ENCODE results near the gene ZC3H10. TPM values are rescaled to one million over a fixed set of nuclear protein-coding genes. Genes with fewer than 3 reads are reported as not detected.
A peak's percentile ranks its signal among the peaks of the same experiment; 100 is the strongest.

Gene ZC3H10
- total RNA-seq, 3 donors from 2014 or later = 3.6 to 4.8 (median 4.7) TPM

DNA sequence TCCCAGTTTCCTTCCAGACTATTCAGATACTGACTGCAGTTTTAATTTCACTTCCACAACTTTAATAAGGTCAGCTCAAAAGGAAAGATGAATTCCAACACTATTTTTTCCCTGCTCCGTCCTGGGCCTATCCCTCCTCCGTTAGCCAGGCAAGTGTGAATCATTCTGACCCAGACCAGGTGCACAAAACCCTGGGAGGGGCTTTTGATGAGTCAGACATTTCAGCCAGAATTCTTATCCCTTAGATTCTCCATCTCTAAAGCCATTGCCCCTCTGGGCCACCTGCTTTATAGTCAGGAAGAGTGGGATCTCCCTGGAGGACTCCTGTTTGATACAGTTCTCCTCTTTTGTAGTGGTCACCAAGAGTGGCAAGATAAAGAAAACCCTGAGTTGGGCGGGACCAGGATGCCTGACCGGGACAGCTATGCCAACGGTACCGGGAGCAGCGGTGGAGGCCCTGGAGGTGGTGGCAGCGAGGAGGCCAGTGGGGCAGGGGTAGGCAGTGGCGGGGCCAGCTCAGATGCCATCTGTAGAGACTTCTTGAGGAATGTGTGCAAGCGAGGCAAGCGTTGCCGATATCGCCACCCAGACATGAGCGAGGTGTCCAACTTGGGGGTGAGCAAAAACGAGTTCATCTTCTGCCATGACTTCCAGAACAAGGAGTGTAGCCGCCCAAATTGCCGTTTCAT is 2.2 kb downstream of the ZC3H10 start:
- no peaks in the 10 kb centered on the region for H3K36me3 ChIP-seq
- H3K4me3 ChIP-seq = no peak overlapping the region
- peak overlapping the region; percentile 96 to 98 for H3K27ac ChIP-seq
- DNase-seq (ENCODE audit: low spot score in 2 of 2) = no peak
- H3K9me3 ChIP-seq = no peaks in the 10 kb centered on the region
- intact Hi-C loops (cut with DNase I; ENCODE audit: low total_unique reads) = loop anchor here (5.0 kb wide), 1 partner anchor 37 kb away; the partner anchor contains the start of gene MYL6
- peaks cover 5 to 8% of the 10 kb centered on the region in 2 donors for H3K4me1 ChIP-seq
- no peaks in the 10 kb centered on the region for H3K27me3 ChIP-seq
- TF ChIP-seq CTCF (IDR thresholded peaks at IDR 0.05) = no peak
- TF ChIP-seq POLR2AphosphoS5 (IDR thresholded peaks at IDR 0.05) = no peak
- TF ChIP-seq POLR2A (IDR thresholded peaks at IDR 0.05) = no peak

- TF ChIP-seq POLR2AphosphoS5 (IDR thresholded peaks at IDR 0.05) = no peak
- TF ChIP-seq POLR2A (IDR thresholded peaks at IDR 0.05) = no peak
- TF ChIP-seq CTCF (IDR thresholded peaks at IDR 0.05) = no peak
- no peak for DNase-seq (ENCODE audit: low spot score in 2 of 2)
- Histone ChIP-seq H3K4me3 (no peak overlapping the region), H3K36me3 (no peaks in the 10 kb centered on the region), H3K27me3 (no peaks in the 10 kb centered on the region), H3K9me3 (no peaks in the 10 kb centered on the region), H3K27ac (no peak overlapping the region), H3K4me1 (peaks cover 5 to 12% of the 10 kb centered on the region in 2 donors)
- intact Hi-C loops (cut with DNase I; ENCODE audit: low total_unique reads) = loop anchor here (5.0 kb wide), 1 partner anchor 36 kb away; the partner anchor contains the start of gene MYL6
Observed at GRCh38 chr12:56121204-56121870, 3.3 kb downstream of the ZC3H10 start.

GRCh38 chr12:56122637-56123036 is 4.6 kb downstream of the ZC3H10 start:
- TF ChIP-seq POLR2AphosphoS5 (IDR thresholded peaks at IDR 0.05) = no peak
- TF ChIP-seq POLR2A (IDR thresholded peaks at IDR 0.05) = no peak
- TF ChIP-seq CTCF (IDR thresholded peaks at IDR 0.05) = no peak
- no peak for DNase-seq (ENCODE audit: low spot score in 2 of 2)
- Histone ChIP-seq H3K4me3 (no peak overlapping the region), H3K27me3 (no peaks in the 10 kb centered on the region), H3K36me3 (no peaks in the 10 kb centered on the region), H3K9me3 (no peaks in the 10 kb centered on the region), H3K4me1 (peaks cover 8 to 22% of the 10 kb centered on the region in 2 donors), H3K27ac (peak overlapping the region in 1 of 2 donors; percentile 3)
- intact Hi-C loops (cut with DNase I; ENCODE audit: low total_unique reads) = loop anchor here (5.0 kb wide), 1 partner anchor 35 kb away; the partner anchor contains the start of gene MYL6

DNA sequence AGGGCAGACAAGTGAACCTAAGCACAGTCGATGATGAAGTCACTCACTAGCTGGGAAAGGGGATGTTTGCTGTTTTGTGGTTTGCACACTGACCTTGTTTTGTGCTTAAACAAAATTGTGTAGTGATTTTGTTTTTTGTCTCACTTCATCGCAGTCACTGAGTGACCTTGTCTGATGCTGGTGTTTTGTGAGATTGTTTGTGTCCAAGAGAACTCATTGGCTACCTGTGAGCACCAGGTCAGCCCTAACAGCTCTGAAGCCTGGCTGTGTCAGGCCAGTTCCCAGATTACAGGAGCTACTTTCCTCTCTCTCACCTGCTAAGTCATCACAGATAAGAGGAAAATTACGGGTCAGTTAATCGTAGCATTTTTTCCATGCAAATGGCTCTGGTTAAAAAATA is 6.1 kb downstream of the ZC3H10 start:
- H3K4me1 ChIP-seq = peaks cover 8 to 22% of the 10 kb centered on the region in 2 donors

More for the DNA sequence above, 6.1 kb downstream of the ZC3H10 start:
- Histone ChIP-seq H3K36me3 (no peaks in the 10 kb centered on the region), H3K9me3 (no peaks in the 10 kb centered on the region), H3K27me3 (no peaks in the 10 kb centered on the region), H3K4me3 (no peak overlapping the region), H3K27ac (peak overlapping the region in 1 of 2 donors; percentile 21)
- DNase-seq (ENCODE audit: low spot score in 2 of 2) = no peak
- TF ChIP-seq POLR2AphosphoS5 (IDR thresholded peaks at IDR 0.05) (no peak), CTCF (IDR thresholded peaks at IDR 0.05) (no peak), POLR2A (IDR thresholded peaks at IDR 0.05) (no peak)
- intact Hi-C loops (cut with DNase I; ENCODE audit: low total_unique reads) = loop anchor here (5.0 kb wide), 1 partner anchor 33 kb away; the partner anchor contains the start of gene MYL6

Measured in breast epithelium (tissue), 4 donors.